AG09309 (cell line): ENCODE data around the gene PPP3R2.

Experiments used
- DNase-seq: peaks from one replicate; pipeline ENCODE4 v3.0.0-alpha.2; 2010; ENCODE audit warnings: low read depth
- H3K4me3 ChIP-seq: 2 replicates; pipeline ENCODE4 v1.5.1; 2011; ENCODE audit warnings: mild to moderate bottlenecking, low read depth, low read length, moderate library complexity; ENCODE audit not compliant: control insufficient read depth
- TF ChIP-seq, protein P1 (sequence below): IDR thresholded peaks from 2 replicates; pipeline ENCODE4 v1.5.1; 2011; ENCODE audit warnings: mild to moderate bottlenecking, low read depth, low read length, inconsistent platforms; ENCODE audit not compliant: insufficient read depth, control insufficient read depth; ENCODE audit errors: missing control alignments

The PPP3R2 gene

DNA sequence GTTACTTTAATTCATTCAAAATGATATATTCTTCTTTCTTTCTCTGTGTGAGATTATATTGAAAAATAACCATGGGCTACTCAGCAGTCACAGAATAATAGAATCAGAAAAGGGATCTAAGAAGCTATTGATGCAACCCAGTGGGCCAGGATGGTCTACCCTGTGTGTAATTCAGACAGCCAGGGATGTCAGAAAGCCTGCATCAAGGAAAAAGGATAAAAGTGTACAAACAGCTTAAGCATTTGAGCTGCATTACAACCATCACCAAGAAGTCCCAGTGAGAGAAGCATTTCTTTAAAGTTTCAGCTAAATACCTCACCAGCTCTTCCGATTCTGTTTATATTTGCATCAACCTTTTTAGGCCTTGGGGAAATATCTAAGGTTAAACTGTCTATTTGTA lies 37.8 kb upstream of the PPP3R2 start:
- TF ChIP-seq, protein P1, sequence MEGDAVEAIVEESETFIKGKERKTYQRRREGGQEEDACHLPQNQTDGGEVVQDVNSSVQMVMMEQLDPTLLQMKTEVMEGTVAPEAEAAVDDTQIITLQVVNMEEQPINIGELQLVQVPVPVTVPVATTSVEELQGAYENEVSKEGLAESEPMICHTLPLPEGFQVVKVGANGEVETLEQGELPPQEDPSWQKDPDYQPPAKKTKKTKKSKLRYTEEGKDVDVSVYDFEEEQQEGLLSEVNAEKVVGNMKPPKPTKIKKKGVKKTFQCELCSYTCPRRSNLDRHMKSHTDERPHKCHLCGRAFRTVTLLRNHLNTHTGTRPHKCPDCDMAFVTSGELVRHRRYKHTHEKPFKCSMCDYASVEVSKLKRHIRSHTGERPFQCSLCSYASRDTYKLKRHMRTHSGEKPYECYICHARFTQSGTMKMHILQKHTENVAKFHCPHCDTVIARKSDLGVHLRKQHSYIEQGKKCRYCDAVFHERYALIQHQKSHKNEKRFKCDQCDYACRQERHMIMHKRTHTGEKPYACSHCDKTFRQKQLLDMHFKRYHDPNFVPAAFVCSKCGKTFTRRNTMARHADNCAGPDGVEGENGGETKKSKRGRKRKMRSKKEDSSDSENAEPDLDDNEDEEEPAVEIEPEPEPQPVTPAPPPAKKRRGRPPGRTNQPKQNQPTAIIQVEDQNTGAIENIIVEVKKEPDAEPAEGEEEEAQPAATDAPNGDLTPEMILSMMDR: no peak
- no peak for DNase-seq
- no peak overlapping the region for H3K4me3 ChIP-seq

DNA sequence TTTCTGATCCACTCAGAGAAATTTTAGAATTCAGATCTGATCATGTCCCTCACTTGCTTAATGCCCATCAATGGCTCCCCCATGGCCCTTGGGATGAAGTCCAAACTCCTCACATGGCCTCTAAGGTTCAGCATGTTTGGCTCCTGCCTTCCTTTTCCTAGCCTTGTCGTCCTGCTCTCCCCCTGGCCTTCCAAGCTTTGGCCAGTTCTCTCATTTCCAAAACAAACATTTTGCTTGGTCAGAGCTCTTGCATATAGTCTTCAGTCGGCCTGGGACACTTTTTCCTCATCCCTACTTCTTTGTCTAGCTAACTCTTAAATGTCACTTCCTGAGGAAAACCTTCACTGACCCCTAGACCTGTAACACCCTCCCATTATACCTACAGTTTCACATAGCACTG lies 37.1 kb upstream of the PPP3R2 start:
- no peak for DNase-seq
- no peak overlapping the region for H3K4me3 ChIP-seq
- TF ChIP-seq, protein P1: no peak

DNA sequence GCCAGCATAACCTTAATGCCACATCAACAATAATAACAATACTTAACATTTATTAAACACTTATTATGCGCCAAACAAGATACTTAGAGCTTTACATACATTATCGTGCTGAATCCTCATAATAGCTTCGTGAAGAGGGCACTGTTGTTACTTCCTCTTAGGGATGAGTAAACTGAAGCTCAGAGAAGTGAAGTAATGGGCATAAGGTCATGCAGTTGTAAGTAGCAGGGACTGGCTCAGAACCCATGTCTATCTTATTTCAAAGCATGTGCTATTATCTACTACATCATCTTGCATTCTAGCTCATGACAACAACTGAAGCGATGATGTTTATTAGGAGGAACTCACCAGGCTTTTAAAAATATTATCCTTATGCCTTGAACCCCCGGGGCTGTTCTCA lies 34.9 kb upstream of the PPP3R2 start:
- no peak for DNase-seq
- TF ChIP-seq, protein P1: no peak
- no peak overlapping the region for H3K4me3 ChIP-seq

DNA sequence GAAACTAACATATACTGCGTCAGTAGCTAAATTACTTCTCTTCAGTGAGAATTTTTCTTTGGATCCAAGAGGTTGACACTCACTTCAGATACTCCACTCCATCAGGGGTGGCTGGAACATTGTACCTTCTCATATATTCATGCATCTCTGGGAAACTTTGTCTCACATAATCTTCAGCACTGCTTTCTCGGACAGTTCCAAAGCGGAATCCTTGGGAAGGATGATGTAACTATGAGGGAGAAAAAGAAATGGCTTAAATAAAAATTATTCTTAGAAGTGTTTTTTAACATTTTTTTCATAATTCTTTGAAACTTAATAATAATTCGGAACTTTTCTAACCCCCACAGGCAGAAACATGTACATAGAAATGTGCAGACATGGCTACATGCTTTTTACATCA lies 33.4 kb upstream of the PPP3R2 start:
- no peak for DNase-seq
- TF ChIP-seq, protein P1: no peak
- no peak overlapping the region for H3K4me3 ChIP-seq

- TF ChIP-seq, protein P1: no peak
- no peak for DNase-seq
These were observed 31.5 kb upstream of the PPP3R2 start for GRCh38 chr9:101626295-101626694.

DNA sequence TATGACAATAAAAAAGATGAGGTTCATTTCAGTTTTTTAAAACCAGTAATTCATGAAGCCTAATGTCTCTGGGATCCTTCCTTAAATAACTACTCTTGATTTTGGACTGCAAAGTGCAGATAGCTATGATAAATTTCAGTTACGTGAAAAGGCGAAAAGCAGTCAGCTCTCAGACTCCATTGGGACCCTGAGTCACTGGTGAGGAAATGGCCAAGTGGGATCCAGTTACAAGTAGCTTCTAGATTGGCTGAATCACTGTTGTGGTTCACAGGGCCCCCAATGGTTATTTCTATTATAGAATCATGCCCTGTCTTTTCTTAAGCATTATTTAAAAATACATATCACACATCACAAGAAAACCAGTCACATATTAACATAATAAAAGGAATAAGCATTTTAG lies 31.1 kb upstream of the PPP3R2 start:
- no peak overlapping the region for H3K4me3 ChIP-seq
- TF ChIP-seq, protein P1: no peak
- no peak for DNase-seq

More at GRCh38 chr9:101626295-101626694, 31.5 kb upstream of the PPP3R2 start:
- H3K4me3 ChIP-seq: no peak overlapping the region

- H3K4me3 ChIP-seq: no peak overlapping the region
- TF ChIP-seq, protein P1: no peak
- no peak for DNase-seq
These were observed 25.7 kb upstream of the PPP3R2 start for GRCh38 chr9:101620452-101620851.
